Chondrocyte (in vitro differentiated cells): ENCODE data around the gene RUVBL2. TPM values are rescaled to one million over a fixed set of nuclear protein-coding genes. Genes with fewer than 3 reads are reported as not detected.
"Not testable (repeated sequence)": the region's sequence is repeated elsewhere in the genome, so short reads cannot be mapped to it uniquely, and the experiment has no call there.

ENCODE experiments used
- DNase-seq: peaks from one replicate; pipeline ENCODE4 v3.0.0; 2021; ENCODE audit warnings: mixed read lengths, low spot score
- H3K27ac Mint-ChIP-seq: one replicate; pipeline ENCODE4 v1.8.0; 2021; ENCODE audit warnings: mild to moderate bottlenecking, moderate library complexity, mixed read lengths; ENCODE audit not compliant: unreplicated experiment
- H3K27me3 Mint-ChIP-seq: 2 replicates; pipeline ENCODE4 v1.8.0; 2021; ENCODE audit warnings: low read depth, mixed read lengths
- H3K36me3 Mint-ChIP-seq: 2 replicates; pipeline ENCODE4 v1.8.0; 2021; ENCODE audit warnings: low read depth, mixed read lengths
- H3K4me1 Mint-ChIP-seq: 2 replicates; pipeline ENCODE4 v1.8.0; 2021; ENCODE audit warnings: low read depth, mild to moderate bottlenecking, mixed read lengths
- H3K4me3 Mint-ChIP-seq: one replicate; pipeline ENCODE4 v1.8.0; 2021; ENCODE audit warnings: mild to moderate bottlenecking, moderate library complexity, mixed read lengths; ENCODE audit not compliant: unreplicated experiment
- H3K9me3 Mint-ChIP-seq: 2 replicates; pipeline ENCODE4 v1.8.0; 2021; ENCODE audit warnings: low read depth, mixed read lengths
- total RNA-seq: library from RNA; stranded (reverse); gene quantifications from 3 replicates; pipeline ENCODE4 v1.2.1, GENCODE V29; 2021
- TF ChIP-seq, protein P1 (sequence below): fragments of 200-600 bp; sonication (generic); IDR thresholded peaks from 2 replicates; pipeline ENCODE4 v1.5.0; 2021; ENCODE audit warnings: antibody characterized with exemption, mild to moderate bottlenecking, moderate library complexity

RUVBL2 gene
- total RNA-seq, 1 donor from 2014 or later: 45.3 TPM

DNA sequence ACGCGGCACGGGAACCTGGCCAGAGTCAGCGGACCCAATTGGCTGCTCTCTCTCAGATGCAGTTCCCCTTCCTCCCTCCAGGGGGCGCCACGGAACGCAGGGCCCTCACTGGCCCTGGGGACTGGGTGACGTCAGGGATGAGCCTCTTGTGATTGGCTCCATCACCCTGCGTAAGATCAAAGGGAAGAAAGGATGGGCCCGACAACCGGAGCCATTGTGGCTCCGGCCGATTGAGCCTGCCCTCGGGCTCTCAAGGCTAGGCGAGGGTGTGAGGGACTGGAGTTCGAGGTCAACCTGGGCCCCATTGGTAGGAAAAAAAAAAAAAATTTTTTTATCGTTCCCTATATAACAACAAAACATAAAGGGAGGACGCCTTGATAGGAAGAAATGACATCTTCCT, 43.1 kb downstream of the RUVBL2 start, which contains the start of gene CGB1:
TSS of gene CGB1 (minus strand) at position 81 of the 400 bp plus-strand sequence. CDS start 184 bp downstream, outside the sequence.
- H3K4me1 Mint-ChIP-seq: peaks cover 13% of the 10 kb centered on the region
- TF ChIP-seq, protein P1, sequence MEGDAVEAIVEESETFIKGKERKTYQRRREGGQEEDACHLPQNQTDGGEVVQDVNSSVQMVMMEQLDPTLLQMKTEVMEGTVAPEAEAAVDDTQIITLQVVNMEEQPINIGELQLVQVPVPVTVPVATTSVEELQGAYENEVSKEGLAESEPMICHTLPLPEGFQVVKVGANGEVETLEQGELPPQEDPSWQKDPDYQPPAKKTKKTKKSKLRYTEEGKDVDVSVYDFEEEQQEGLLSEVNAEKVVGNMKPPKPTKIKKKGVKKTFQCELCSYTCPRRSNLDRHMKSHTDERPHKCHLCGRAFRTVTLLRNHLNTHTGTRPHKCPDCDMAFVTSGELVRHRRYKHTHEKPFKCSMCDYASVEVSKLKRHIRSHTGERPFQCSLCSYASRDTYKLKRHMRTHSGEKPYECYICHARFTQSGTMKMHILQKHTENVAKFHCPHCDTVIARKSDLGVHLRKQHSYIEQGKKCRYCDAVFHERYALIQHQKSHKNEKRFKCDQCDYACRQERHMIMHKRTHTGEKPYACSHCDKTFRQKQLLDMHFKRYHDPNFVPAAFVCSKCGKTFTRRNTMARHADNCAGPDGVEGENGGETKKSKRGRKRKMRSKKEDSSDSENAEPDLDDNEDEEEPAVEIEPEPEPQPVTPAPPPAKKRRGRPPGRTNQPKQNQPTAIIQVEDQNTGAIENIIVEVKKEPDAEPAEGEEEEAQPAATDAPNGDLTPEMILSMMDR: peak; percentile 66
- not testable (repeated sequence) for H3K4me3 Mint-ChIP-seq, H3K9me3 Mint-ChIP-seq, DNase-seq, H3K27ac Mint-ChIP-seq, H3K36me3 Mint-ChIP-seq, H3K27me3 Mint-ChIP-seq

DNA sequence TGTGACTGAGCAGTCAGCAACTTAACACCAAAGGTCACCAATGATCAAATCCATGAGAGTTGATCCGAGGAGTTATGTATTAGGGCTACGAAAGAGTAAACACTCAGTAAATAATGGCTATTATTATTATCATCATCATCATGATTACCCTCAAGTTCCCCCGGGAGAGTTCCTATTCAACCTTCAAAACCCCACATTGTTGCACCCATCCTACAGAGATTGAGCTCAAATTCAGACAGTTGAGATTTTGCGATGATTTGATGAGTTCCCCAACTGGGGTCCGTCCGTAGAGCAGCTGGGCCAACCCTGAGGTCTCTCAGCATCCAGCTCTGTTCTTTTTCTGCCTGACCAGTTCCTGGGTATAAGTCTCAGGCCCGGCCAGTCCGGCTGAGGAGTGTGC, 44.4 kb downstream of the RUVBL2 start:
- H3K36me3 Mint-ChIP-seq, H3K27me3 Mint-ChIP-seq, DNase-seq, H3K9me3 Mint-ChIP-seq, H3K27ac Mint-ChIP-seq, H3K4me3 Mint-ChIP-seq: not testable (repeated sequence)
- peaks cover 19% of the 10 kb centered on the region for H3K4me1 Mint-ChIP-seq

DNA sequence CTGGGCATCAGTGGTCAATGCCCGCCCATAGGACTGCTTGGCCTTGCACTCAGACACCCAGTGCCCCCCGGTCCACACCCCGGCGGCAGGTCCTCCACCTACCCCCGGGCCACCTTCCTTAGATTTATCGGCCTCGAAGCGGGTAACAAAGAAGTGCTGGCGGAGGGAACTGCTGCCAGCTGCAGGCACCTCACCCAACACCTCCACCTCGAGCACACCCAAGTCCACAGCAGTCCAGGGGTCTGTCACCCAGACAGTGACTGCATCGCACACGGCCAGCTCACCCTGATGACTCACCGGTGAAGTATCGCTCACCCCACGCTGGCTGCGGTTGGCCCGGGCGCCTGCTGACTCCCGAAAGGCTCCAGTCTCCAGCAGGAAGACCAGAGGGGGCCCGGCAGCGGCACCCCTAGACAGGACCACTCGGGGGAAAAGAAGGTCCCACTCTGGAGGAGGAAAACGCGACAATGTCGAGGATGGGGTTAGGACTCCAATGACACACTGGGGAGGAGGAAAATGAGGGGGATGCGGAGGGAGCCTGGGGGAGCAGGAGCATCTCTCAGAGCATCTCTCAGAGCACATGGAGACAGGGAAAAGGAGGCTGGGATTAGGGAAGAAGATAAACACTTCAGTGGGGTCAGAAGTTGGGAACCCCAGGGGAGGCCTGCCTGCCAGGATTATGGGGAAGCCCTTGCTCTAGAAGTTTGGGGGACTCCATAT, 45.0 kb downstream of the RUVBL2 start:
- Mint-ChIP-seq H3K4me1 (peaks cover 19% of the 10 kb centered on the region), H3K27ac (peak overlapping the region; percentile 86)
- not testable (repeated sequence) for H3K4me3 Mint-ChIP-seq, H3K9me3 Mint-ChIP-seq, H3K27me3 Mint-ChIP-seq, DNase-seq, H3K36me3 Mint-ChIP-seq

DNA sequence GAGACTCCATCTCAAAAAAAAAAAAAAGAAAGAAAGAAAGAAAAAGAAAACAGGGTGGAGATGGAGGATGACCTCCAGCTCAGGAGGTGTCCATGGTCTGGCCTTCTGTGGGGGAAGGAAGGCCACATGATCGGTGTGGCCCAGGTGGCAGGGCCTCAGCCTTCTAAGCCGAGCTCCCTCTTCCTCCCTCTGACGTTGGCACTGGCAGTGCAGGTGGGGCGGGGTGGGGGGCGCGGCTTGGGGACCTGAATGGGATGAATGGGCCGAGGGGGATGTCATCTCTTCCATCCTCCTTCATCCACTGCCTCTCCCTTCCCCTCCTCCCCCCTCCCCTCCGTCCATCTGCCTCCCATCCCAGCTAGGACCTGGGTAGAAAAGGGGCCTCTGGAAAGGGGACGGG, 46.0 kb downstream of the RUVBL2 start:
- not testable (repeated sequence) for H3K4me3 Mint-ChIP-seq, DNase-seq, H3K9me3 Mint-ChIP-seq, H3K27ac Mint-ChIP-seq, H3K36me3 Mint-ChIP-seq, H3K27me3 Mint-ChIP-seq
- H3K4me1 Mint-ChIP-seq: peaks cover 19% of the 10 kb centered on the region

DNA sequence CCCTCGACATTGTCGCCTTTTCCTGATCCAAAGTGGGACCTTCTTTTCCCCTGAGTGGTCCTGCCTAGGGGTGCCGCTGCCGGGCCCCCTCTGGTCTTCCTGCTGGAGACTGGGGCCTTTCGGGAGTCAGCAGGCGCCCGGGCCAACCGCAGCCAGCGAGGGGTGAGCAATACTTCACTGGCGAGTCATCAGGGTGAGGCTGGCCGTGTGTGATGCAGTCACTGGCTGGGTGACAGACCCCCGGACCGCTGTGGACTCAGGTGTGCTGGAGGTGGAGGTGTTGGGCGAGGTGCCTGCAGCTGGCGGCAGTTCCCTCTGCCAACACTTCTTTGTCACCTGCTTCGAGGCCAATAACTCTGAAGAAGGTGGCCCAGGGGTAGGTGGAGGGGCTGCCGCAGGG, 48.5 kb downstream of the RUVBL2 start:
- Mint-ChIP-seq H3K27me3 (no peaks in the 10 kb centered on the region), H3K4me3 (no peak overlapping the region), H3K27ac (no peak overlapping the region), H3K4me1 (peaks cover 19% of the 10 kb centered on the region), H3K9me3 (no peaks in the 10 kb centered on the region), H3K36me3 (no peaks in the 10 kb centered on the region)
- TF ChIP-seq, protein P1: no peak
- DNase-seq: no peak

DNA sequence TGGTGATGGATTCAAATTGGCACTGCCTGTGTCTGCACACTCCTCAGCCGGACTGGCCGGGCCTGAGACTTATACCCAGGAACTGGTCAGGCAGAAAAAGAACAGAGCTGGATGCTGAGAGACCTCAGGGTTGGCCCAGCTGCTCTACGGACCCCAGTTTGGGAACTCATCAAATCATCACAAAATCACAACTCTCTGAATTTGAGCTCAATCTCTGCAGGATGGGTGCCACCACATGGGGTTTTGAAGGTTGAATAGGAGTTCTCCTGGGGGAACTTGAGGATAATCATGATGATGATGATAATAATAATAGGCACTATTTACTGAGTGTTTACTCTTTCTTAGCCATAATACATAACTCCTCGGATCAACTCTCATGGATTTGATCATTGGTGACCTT, 49.0 kb downstream of the RUVBL2 start:
- H3K27ac Mint-ChIP-seq, H3K36me3 Mint-ChIP-seq, H3K27me3 Mint-ChIP-seq, H3K4me3 Mint-ChIP-seq, DNase-seq, H3K9me3 Mint-ChIP-seq: not testable (repeated sequence)
- H3K4me1 Mint-ChIP-seq: peaks cover 19% of the 10 kb centered on the region

DNA sequence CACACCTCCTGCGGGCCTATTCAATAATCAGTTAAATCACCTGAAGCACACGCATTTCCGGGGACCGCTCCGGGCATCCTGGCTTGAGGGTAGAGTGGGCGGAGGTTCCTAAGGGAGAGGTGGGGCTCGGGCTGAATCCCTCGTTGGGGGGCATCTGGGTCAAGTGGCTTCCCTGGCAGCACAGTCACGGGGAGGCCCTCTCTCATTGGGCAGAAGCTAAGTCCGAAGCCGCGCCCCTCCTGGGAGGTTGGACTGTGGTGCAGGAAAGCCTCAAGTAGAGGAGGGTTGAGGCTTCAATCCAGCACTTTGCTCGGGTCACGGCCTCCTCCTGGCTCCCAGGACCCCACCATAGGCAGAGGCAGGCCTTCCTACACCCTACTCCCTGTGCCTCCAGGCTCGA, 49.9 kb downstream of the RUVBL2 start, which contains the start of gene CGB5:
TSS of gene CGB5 (plus strand) at position 301 of the 400 bp plus-strand sequence. CDS start 362 bp downstream, outside the sequence.
- not testable (repeated sequence) for H3K9me3 Mint-ChIP-seq, DNase-seq, H3K27me3 Mint-ChIP-seq, H3K27ac Mint-ChIP-seq, H3K4me3 Mint-ChIP-seq, H3K36me3 Mint-ChIP-seq
- H3K4me1 Mint-ChIP-seq: peaks cover 12% of the 10 kb centered on the region

DNA sequence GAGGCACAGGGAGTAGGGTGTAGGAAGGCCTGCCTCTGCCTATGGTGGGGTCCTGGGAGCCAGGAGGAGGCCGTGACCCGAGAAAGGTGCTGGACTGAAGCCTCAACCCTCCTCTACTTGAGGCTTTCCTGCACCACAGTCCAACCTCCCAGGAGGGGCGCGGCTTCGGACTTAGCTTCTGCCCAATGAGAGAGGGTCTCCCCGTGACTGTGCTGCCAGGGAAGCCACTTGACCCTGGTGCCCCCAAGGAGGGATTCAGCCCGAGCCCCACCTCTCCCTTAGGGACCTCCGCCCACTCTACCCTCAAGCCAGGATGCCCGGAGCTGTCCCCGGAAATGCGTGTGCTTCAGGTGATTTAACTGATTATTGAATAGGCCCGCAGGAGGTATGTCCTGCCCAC, 55.3 kb downstream of the RUVBL2 start, which contains the start of gene CGB8:
TSS of gene CGB8 (minus strand) at position 101 of the 400 bp plus-strand sequence. CDS start 372 bp downstream, outside the sequence.
- DNase-seq, H3K9me3 Mint-ChIP-seq, H3K27ac Mint-ChIP-seq, H3K27me3 Mint-ChIP-seq, H3K4me3 Mint-ChIP-seq, H3K36me3 Mint-ChIP-seq, H3K4me1 Mint-ChIP-seq: not testable (repeated sequence)

DNA sequence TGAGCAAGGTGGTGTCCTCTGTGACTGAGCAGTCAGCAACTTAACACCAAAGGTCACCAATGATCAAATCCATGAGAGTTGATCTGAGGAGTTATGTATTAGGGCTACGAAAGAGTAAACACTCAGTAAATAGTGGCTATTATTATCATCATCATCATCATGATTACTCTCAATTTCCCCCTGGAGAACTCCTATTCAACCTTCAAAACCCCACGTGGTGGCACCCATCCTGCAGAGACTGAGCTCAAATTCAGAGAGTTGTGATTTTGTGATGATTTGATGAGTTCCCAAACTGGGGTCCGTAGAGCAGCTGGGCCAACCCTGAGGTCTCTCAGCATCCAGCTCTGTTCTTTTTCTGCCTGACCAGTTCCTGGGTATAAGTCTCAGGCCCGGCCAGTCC, 56.1 kb downstream of the RUVBL2 start:
- not testable (repeated sequence) for H3K9me3 Mint-ChIP-seq, H3K4me1 Mint-ChIP-seq, DNase-seq, H3K36me3 Mint-ChIP-seq, H3K27me3 Mint-ChIP-seq, H3K27ac Mint-ChIP-seq, H3K4me3 Mint-ChIP-seq

DNA sequence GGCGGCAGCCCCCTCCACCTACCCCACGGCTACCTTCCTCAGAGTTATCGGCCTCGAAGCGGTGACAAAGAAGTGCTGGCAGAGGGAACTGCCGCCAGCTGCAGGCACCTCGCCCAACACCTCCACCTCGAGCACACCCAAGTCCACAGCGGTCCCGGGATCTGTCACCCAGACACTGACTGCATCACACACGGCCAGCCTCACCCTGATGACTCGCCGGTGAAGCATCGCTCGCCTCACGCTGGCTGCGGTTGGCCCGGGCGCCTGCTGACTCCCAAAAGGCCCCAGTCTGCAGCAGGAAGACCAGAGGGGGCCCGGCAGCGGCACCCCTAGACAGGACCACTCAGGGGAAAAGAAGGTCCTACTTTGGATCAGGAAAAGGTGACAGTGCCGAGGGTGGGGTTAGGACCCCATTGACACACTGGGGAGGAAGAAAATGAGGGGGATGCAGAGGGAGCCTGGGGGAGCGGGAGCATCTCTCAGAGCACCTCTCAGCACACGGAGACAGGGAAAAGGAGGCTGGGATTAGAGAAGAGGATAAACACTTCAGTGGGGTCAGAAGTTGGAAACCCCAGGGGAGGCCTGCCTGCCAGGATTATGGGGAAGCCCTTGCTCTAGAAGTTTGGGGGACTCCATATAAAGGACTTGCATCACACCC, 56.8 kb downstream of the RUVBL2 start:
- not testable (repeated sequence) for H3K27me3 Mint-ChIP-seq, DNase-seq, H3K4me3 Mint-ChIP-seq, H3K9me3 Mint-ChIP-seq, H3K36me3 Mint-ChIP-seq, H3K4me1 Mint-ChIP-seq
- H3K27ac Mint-ChIP-seq: peak overlapping the region; percentile 80
